ENCODE results near the gene PAK5.

DNA sequence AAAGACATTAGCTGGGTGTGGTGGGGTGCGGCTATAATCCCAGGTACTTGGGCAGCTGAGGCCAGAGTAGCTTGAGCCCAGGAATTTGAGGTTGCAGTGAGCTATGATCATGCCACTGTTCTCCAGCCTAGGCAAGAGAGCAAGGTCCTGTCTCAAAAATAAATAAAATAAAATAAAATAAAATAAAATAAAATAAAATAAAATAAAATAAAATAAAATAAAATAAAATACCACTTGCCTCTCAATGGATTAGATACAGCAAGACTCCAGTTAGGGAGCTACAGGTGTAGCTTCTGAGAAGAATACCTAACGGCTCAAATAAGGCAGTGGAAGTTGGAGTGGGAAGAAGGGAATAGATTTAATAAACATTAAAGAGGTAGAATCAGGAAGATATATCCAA, 13.7 kb upstream of the PAK5 start:
- TF ChIP-seq POLR2A (IDR thresholded peaks at IDR 0.05), result no peak
- TF ChIP-seq, protein P1, sequence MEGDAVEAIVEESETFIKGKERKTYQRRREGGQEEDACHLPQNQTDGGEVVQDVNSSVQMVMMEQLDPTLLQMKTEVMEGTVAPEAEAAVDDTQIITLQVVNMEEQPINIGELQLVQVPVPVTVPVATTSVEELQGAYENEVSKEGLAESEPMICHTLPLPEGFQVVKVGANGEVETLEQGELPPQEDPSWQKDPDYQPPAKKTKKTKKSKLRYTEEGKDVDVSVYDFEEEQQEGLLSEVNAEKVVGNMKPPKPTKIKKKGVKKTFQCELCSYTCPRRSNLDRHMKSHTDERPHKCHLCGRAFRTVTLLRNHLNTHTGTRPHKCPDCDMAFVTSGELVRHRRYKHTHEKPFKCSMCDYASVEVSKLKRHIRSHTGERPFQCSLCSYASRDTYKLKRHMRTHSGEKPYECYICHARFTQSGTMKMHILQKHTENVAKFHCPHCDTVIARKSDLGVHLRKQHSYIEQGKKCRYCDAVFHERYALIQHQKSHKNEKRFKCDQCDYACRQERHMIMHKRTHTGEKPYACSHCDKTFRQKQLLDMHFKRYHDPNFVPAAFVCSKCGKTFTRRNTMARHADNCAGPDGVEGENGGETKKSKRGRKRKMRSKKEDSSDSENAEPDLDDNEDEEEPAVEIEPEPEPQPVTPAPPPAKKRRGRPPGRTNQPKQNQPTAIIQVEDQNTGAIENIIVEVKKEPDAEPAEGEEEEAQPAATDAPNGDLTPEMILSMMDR (IDR thresholded peaks at IDR 0.05), result no peak

Measured in Peyer's patch (tissue), 4 donors.